ENCODE measurements around the gene SLC12A9.
A peak's percentile ranks its signal among the peaks of the same experiment; 100 is the strongest.

Gene SLC12A9

GRCh38 chr7:100864263-100864845 lies 11.8 kb downstream of the SLC12A9 start:
- FAIRE-seq: no peak

- peak; percentile 34 for FAIRE-seq
These were observed 12.9 kb downstream of the SLC12A9 start for GRCh38 chr7:100865372-100865911.

- FAIRE-seq: no peak
These were observed 13.6 kb downstream of the SLC12A9 start for GRCh38 chr7:100865938-100866728.

GRCh38 chr7:100866729-100867039 lies 14.2 kb downstream of the SLC12A9 start:
- FAIRE-seq: no peak

GRCh38 chr7:100867040-100867775 lies 14.7 kb downstream of the SLC12A9 start, which contains the start of gene TRIP6:
Gene TRIP6 (plus strand): TSS chr7:100867387. CDS start chr7:100867498, 111 bp downstream.
- peak; percentile 90 for FAIRE-seq

- no peak for FAIRE-seq
These were observed 15.4 kb downstream of the SLC12A9 start for GRCh38 chr7:100867776-100868485.

- no peak for FAIRE-seq
These were observed 21.2 kb downstream of the SLC12A9 start for GRCh38 chr7:100873599-100874299.

- FAIRE-seq: no peak
These were observed 21.7 kb downstream of the SLC12A9 start for GRCh38 chr7:100874300-100874576.

GRCh38 chr7:100874577-100875355 lies 22.3 kb downstream of the SLC12A9 start, which contains the start of gene SRRT:
Gene SRRT (plus strand): TSS chr7:100875103. CDS start chr7:100875591, 488 bp downstream.
- peak; percentile 98 for FAIRE-seq

- FAIRE-seq: no peak
These were observed 22.8 kb downstream of the SLC12A9 start for GRCh38 chr7:100875356-100875751.

GRCh38 chr7:100878013-100878412 lies 25.5 kb downstream of the SLC12A9 start:
- FAIRE-seq: no peak

GRCh38 chr7:100878685-100879084 lies 26.2 kb downstream of the SLC12A9 start:
- FAIRE-seq: no peak

- no peak for FAIRE-seq
These were observed 27.3 kb downstream of the SLC12A9 start for GRCh38 chr7:100879685-100880261.

- no peak for FAIRE-seq
These were observed 28.1 kb downstream of the SLC12A9 start for GRCh38 chr7:100880645-100881044.

- FAIRE-seq: no peak
These were observed 28.6 kb downstream of the SLC12A9 start for GRCh38 chr7:100881136-100881535.

- FAIRE-seq: no peak
These were observed 29.7 kb downstream of the SLC12A9 start for GRCh38 chr7:100882201-100882600.

GRCh38 chr7:100882785-100883526 lies 30.4 kb downstream of the SLC12A9 start:
- FAIRE-seq: no peak

GRCh38 chr7:100884736-100885439 lies 32.4 kb downstream of the SLC12A9 start:
- no peak for FAIRE-seq

GRCh38 chr7:100885440-100886141 lies 33.1 kb downstream of the SLC12A9 start:
- FAIRE-seq: no peak
